Neural cell (in vitro differentiated cells): Measurements from ENCODE around the gene PPCDC. TPM values are rescaled to one million over a fixed set of nuclear protein-coding genes. Genes with fewer than 3 reads are reported as not detected.

Experiments used
- H2AFZ ChIP-seq: fragments of 200-600, 300-800 bp; sonication (generic), shearing (Covaris generic); 2 replicates; pipeline ENCODE4 v1.6.0; 2014; ENCODE audit warnings: low read depth, mild to moderate bottlenecking, antibody characterized with exemption, low read length, moderate library complexity
- H3F3A ChIP-seq: fragments of 200-600 bp; shearing (Covaris generic); 2 replicates; pipeline ENCODE4 v1.6.1; 2016; ENCODE audit warnings: mild to moderate bottlenecking, moderate library complexity, mixed read lengths, antibody characterized with exemption, low read length; ENCODE audit not compliant: insufficient read depth, poor library complexity, severe bottlenecking
- H3K27ac ChIP-seq: fragments of 200-600, 300-800 bp; sonication (generic), shearing (Covaris generic); 2 replicates; pipeline ENCODE4 v1.5.1; 2014; ENCODE audit warnings: mild to moderate bottlenecking, low read length, moderate library complexity
- H3K27me3 ChIP-seq: fragments of 300-800, 200-600 bp; sonication (generic), shearing (Covaris generic); 2 replicates; pipeline ENCODE4 v1.6.0; 2014; ENCODE audit warnings: mild to moderate bottlenecking, low read depth, low read length, moderate library complexity; ENCODE audit not compliant: insufficient read depth
- H3K36me3 ChIP-seq: fragments of 300-800, 200-600 bp; sonication (generic), shearing (Covaris generic); 2 replicates; pipeline ENCODE4 v1.5.1; 2014; ENCODE audit warnings: mild to moderate bottlenecking, antibody characterized with exemption, low read length, moderate library complexity; ENCODE audit not compliant: insufficient read depth
- H3K4me2 ChIP-seq: fragments of 300-800, 200-600 bp; sonication (generic), shearing (Covaris generic); 2 replicates; pipeline ENCODE4 v1.6.0; 2014; ENCODE audit warnings: mild to moderate bottlenecking, low read length
- H3K4me3 ChIP-seq: fragments of 300-800, 200-600 bp; sonication (generic), shearing (Covaris generic); 2 replicates; pipeline ENCODE4 v1.5.1; 2014; ENCODE audit warnings: mild to moderate bottlenecking, low read length, moderate library complexity
- H3K79me2 ChIP-seq: fragments of 200-600 bp; shearing (Covaris generic); replicated peaks from 2 replicates; pipeline ENCODE4 v1.6.0; 2014; ENCODE audit warnings: mild to moderate bottlenecking, low read length, moderate library complexity; ENCODE audit not compliant: insufficient read depth
- H3K9ac ChIP-seq: fragments of 300-800, 200-600 bp; sonication (generic), shearing (Covaris generic); 2 replicates; pipeline ENCODE4 v1.6.1; 2016; ENCODE audit warnings: mild to moderate bottlenecking, low read length, mixed read lengths
- H3K9me2 ChIP-seq: fragments of 200-600 bp; shearing (Covaris generic); 2 replicates; pipeline ENCODE4 v1.6.1; 2016; ENCODE audit warnings: mild to moderate bottlenecking, low read length, mixed read lengths; ENCODE audit not compliant: insufficient read depth
- H3K9me3 ChIP-seq: fragments of 200-600, 300-800 bp; sonication (generic), shearing (Covaris generic); 2 replicates; pipeline ENCODE4 v1.6.1; 2016; ENCODE audit warnings: mild to moderate bottlenecking, mixed run types, low read length, moderate library complexity, mixed read lengths
- H4K20me1 ChIP-seq: fragments of 200-600 bp; shearing (Covaris generic); 2 replicates; pipeline ENCODE4 v1.6.1; 2016; ENCODE audit warnings: mild to moderate bottlenecking, mixed run types; ENCODE audit not compliant: insufficient read depth
- CTCF ChIP-seq: fragments of 450-650 bp; IDR thresholded peaks from 2 replicates; pipeline ENCODE4 v1.5.1; 2014; ENCODE audit warnings: antibody characterized with exemption, mild to moderate bottlenecking, moderate library complexity; ENCODE audit not compliant: poor library complexity, severe bottlenecking
- EP300 ChIP-seq: fragments of 450-650 bp; conservative IDR thresholded peaks from 2 replicates; pipeline ENCODE4 v1.6.1; 2014; ENCODE audit warnings: antibody characterized with exemption, mild to moderate bottlenecking, moderate library complexity; ENCODE audit not compliant: poor library complexity, severe bottlenecking
- EZH2 ChIP-seq: fragments of 200-600, 300-800 bp; shearing (Covaris generic), sonication (generic); IDR thresholded peaks from 2 replicates; pipeline ENCODE4 v1.6.1; 2014; ENCODE audit warnings: antibody characterized with exemption, low read length, borderline replicate concordance, mild to moderate bottlenecking; ENCODE audit not compliant: insufficient read depth, poor library complexity, severe bottlenecking
- MXI1 ChIP-seq: fragments of 450-650 bp; conservative IDR thresholded peaks from 2 replicates; pipeline ENCODE4 v1.6.1; 2014; ENCODE audit warnings: antibody characterized with exemption, mild to moderate bottlenecking; ENCODE audit not compliant: poor library complexity, severe bottlenecking
- POLR2AphosphoS5 ChIP-seq: IDR thresholded peaks from 2 replicates; pipeline ENCODE4 v1.6.1; 2012
- RAD21 ChIP-seq: fragments of 450-650 bp; conservative IDR thresholded peaks from 2 replicates; pipeline ENCODE4 v1.6.1; 2014; ENCODE audit warnings: antibody characterized with exemption, mild to moderate bottlenecking, moderate library complexity
- SMC3 ChIP-seq: fragments of 450-650 bp; conservative IDR thresholded peaks from 2 replicates; pipeline ENCODE4 v1.6.1; 2014; ENCODE audit warnings: antibody characterized with exemption, mild to moderate bottlenecking, moderate library complexity; ENCODE audit not compliant: poor library complexity
- TAF1 ChIP-seq: IDR thresholded peaks from 2 replicates; pipeline ENCODE4 v1.6.1; 2012; ENCODE audit warnings: low read depth
- polyA plus RNA-seq: library from polyadenylated mRNA; depleted of rRNA; stranded (reverse); fragments of >200 nt; gene quantifications from 2 replicates; pipeline ENCODE4 v1.2.3, GENCODE V29; 2014
- TF ChIP-seq, protein P1 (sequence below): IDR thresholded peaks from 2 replicates; pipeline ENCODE4 v1.6.1; 2012; ENCODE audit warnings: borderline replicate concordance

PPCDC gene
- polyA plus RNA-seq, 1 donor from 2014 or later: 13.6 TPM

- no peaks in the 10 kb centered on the region for H3K36me3 ChIP-seq
- H3K9ac ChIP-seq: peak overlapping the region; percentile 100
- no peaks in the 10 kb centered on the region for H3K9me2 ChIP-seq
- H3F3A ChIP-seq: no peaks in the 10 kb centered on the region
- H2AFZ ChIP-seq: peak overlapping the region; percentile 94
- H3K4me2 ChIP-seq: peak overlapping the region; percentile 93
- H3K27ac ChIP-seq: peak overlapping the region; percentile 99
- H3K79me2 ChIP-seq: peaks cover 35% of the 10 kb centered on the region
- TF ChIP-seq SMC3: peak; percentile 25
- TF ChIP-seq RAD21: no peak
- no peak for TF ChIP-seq EZH2
- TF ChIP-seq, protein P1, sequence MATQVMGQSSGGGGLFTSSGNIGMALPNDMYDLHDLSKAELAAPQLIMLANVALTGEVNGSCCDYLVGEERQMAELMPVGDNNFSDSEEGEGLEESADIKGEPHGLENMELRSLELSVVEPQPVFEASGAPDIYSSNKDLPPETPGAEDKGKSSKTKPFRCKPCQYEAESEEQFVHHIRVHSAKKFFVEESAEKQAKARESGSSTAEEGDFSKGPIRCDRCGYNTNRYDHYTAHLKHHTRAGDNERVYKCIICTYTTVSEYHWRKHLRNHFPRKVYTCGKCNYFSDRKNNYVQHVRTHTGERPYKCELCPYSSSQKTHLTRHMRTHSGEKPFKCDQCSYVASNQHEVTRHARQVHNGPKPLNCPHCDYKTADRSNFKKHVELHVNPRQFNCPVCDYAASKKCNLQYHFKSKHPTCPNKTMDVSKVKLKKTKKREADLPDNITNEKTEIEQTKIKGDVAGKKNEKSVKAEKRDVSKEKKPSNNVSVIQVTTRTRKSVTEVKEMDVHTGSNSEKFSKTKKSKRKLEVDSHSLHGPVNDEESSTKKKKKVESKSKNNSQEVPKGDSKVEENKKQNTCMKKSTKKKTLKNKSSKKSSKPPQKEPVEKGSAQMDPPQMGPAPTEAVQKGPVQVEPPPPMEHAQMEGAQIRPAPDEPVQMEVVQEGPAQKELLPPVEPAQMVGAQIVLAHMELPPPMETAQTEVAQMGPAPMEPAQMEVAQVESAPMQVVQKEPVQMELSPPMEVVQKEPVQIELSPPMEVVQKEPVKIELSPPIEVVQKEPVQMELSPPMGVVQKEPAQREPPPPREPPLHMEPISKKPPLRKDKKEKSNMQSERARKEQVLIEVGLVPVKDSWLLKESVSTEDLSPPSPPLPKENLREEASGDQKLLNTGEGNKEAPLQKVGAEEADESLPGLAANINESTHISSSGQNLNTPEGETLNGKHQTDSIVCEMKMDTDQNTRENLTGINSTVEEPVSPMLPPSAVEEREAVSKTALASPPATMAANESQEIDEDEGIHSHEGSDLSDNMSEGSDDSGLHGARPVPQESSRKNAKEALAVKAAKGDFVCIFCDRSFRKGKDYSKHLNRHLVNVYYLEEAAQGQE: no peak
- TF ChIP-seq MXI1: peak; percentile 40
- no peak for TF ChIP-seq CTCF
- no peak for TF ChIP-seq POLR2AphosphoS5
- no peak for TF ChIP-seq EP300
- no peak for TF ChIP-seq TAF1
- no peaks in the 10 kb centered on the region for H4K20me1 ChIP-seq
- no peaks in the 10 kb centered on the region for H3K27me3 ChIP-seq
- peak overlapping the region; percentile 98 for H3K4me3 ChIP-seq
- no peaks in the 10 kb centered on the region for H3K9me3 ChIP-seq
These were observed 27.3 kb upstream of the PPCDC start for GRCh38 chr15:74995779-74996765.

DNA sequence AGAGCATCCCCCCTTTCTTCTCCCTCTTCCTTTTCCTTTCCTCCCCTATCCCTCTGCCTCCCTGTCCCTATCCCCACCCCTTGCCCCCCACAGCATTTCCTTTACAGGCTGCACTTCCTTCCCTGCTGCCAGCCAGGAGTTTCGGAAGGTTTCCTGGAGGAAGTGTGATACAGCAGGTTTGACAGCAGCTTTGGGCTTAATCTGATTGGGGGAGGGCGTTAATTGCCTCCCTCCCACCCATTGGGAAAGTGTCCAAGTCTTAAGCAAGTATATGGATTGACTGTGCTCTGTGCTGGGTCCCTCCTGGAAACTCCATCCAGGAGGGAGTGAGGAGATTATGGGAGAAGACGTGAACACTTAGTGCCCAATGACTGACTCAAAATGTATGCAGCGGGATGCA is 26.2 kb upstream of the PPCDC start:
- H3K9me3 ChIP-seq: no peaks in the 10 kb centered on the region
- H3K27ac ChIP-seq: no peak overlapping the region
- no peaks in the 10 kb centered on the region for H4K20me1 ChIP-seq
- peak overlapping the region; percentile 48 for H3K4me2 ChIP-seq
- H3K79me2 ChIP-seq: peaks cover 35% of the 10 kb centered on the region
- H3F3A ChIP-seq: no peaks in the 10 kb centered on the region
- TF ChIP-seq CTCF (no peak), POLR2AphosphoS5 (no peak), RAD21 (no peak), EZH2 (no peak), SMC3 (no peak), TAF1 (no peak), MXI1 (no peak), EP300 (no peak)
- TF ChIP-seq, protein P1: no peak
- peak overlapping the region; percentile 100 for H3K9ac ChIP-seq
- no peak overlapping the region for H2AFZ ChIP-seq
- no peaks in the 10 kb centered on the region for H3K36me3 ChIP-seq
- H3K27me3 ChIP-seq: no peaks in the 10 kb centered on the region
- no peaks in the 10 kb centered on the region for H3K9me2 ChIP-seq
- H3K4me3 ChIP-seq: peak overlapping the region; percentile 98
